Dendritic cell treated with granulocyte-macrophage colony-stimulating factor and Interleukin-4, amounts not matched to agents 40 ng/mL and 50 ng/mL, for 4 days (primary cell): ENCODE results near the gene CORT.
A peak's percentile ranks its signal among the peaks of the same experiment; 100 is the strongest.

Source experiments
- H3K27ac Mint-ChIP-seq: one replicate; pipeline ENCODE4 v1.8.0; 2022; ENCODE audit warnings: mild to moderate bottlenecking, mixed read lengths
- H3K27me3 Mint-ChIP-seq: one replicate; pipeline ENCODE4 v1.8.0; 2022; ENCODE audit warnings: mild to moderate bottlenecking, mixed read lengths
- H3K36me3 Mint-ChIP-seq: one replicate; pipeline ENCODE4 v1.8.0; 2022; ENCODE audit warnings: low read depth, mixed read lengths
- H3K4me1 Mint-ChIP-seq: one replicate; pipeline ENCODE4 v1.8.0; 2022; ENCODE audit warnings: low read depth, mixed read lengths
- H3K4me3 Mint-ChIP-seq: one replicate; pipeline ENCODE4 v1.8.0; 2022; ENCODE audit warnings: mild to moderate bottlenecking, moderate library complexity, mixed read lengths
- H3K9me3 Mint-ChIP-seq: one replicate; pipeline ENCODE4 v1.8.0; 2022; ENCODE audit warnings: mixed read lengths
- intact Hi-C: fragments of 100-400 bp; cut with micrococcal nuclease; formaldehyde crosslinking; loops from one replicate; pipeline ENCODE4 v1.15.0; 2022

CORT gene

GRCh38 chr1:10429868-10430215 is 20.0 kb upstream of the CORT start:
- intact Hi-C loops = loop anchor here (1.0 kb wide), 1 partner anchor 64 kb away; no protein-coding TSS in a partner anchor
- Mint-ChIP-seq H3K4me1 (peaks cover 44% of the 10 kb centered on the region), H3K9me3 (no peaks in the 10 kb centered on the region), H3K4me3 (peak overlapping the region; percentile 92), H3K27me3 (no peaks in the 10 kb centered on the region), H3K36me3 (peaks cover 14% of the 10 kb centered on the region), H3K27ac (peak overlapping the region; percentile 78)

- Mint-ChIP-seq H3K9me3 (no peaks in the 10 kb centered on the region), H3K4me1 (peaks cover 43% of the 10 kb centered on the region), H3K27ac (peak within 1 kb of the TSS; percentile 78), H3K4me3 (peak within 1 kb of the TSS; percentile 92), H3K27me3 (no peaks in the 10 kb centered on the region), H3K36me3 (peaks cover 13% of the 10 kb centered on the region)
- intact Hi-C loops = loop anchor here (1.0 kb wide), 1 partner anchor 64 kb away; no protein-coding TSS in a partner anchor
Observed at GRCh38 chr1:10430216-10431069, 19.4 kb upstream of the CORT start, which contains the start of gene CENPS. Gene CENPS (plus strand): TSS chr1:10430433. CDS start chr1:10430518, 85 bp downstream.

GRCh38 chr1:10431070-10431730 is 18.6 kb upstream of the CORT start:
- H3K27me3 Mint-ChIP-seq = no peaks in the 10 kb centered on the region
- H3K4me1 Mint-ChIP-seq = peaks cover 36% of the 10 kb centered on the region
- peak overlapping the region; percentile 92 for H3K4me3 Mint-ChIP-seq
- peaks cover 9% of the 10 kb centered on the region for H3K36me3 Mint-ChIP-seq
- H3K27ac Mint-ChIP-seq = peak overlapping the region; percentile 78
- H3K9me3 Mint-ChIP-seq = no peaks in the 10 kb centered on the region
- intact Hi-C loops = no loop called here

DNA sequence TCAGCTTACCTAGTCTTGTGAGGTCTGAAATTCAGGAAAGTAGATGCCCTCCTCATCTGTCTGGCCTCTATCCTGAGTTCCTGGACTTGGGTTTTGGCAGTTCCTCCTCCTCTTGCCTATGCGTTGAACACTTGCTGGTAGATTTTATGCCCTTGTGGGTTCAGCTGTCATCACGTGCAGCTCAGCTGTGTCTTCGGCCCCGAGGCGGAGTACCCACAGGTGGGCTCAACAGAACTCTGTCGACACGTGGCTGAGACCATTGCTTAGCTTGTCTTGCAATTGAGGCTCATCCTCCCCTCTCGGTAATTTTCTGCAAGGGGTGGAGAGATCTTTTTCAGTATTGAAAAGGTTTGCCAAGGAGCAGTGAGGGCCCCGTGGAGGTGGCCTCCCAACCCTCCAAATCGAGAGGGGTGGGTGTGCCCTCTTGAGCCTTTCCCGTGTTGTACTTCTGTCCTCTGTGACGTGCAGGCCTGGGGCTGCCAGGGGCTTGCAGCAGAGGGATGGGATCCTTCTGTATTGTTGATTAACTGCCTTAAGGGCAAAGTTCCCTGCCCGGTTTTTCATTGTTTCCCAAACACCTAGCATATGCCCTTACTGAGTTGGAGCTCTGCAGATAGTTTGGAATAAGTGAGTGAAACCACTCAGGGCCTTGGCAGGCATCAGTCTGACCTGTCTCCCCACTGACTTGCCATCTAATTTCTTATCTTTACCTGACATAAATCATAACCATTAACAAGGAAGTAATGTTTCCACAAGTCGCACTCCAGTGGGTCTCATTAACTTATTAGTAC is 16.7 kb upstream of the CORT start:
- no peak overlapping the region for H3K27ac Mint-ChIP-seq

GRCh38 chr1:10433790-10434189 is 16.0 kb upstream of the CORT start:
- H3K36me3 Mint-ChIP-seq = peaks cover 9% of the 10 kb centered on the region
- no peak overlapping the region for H3K27ac Mint-ChIP-seq
- intact Hi-C loops = no loop called here
- H3K27me3 Mint-ChIP-seq = no peaks in the 10 kb centered on the region
- H3K4me3 Mint-ChIP-seq = no peak overlapping the region
- H3K9me3 Mint-ChIP-seq = no peaks in the 10 kb centered on the region
- H3K4me1 Mint-ChIP-seq = peaks cover 20% of the 10 kb centered on the region

More for the DNA sequence above, 16.7 kb upstream of the CORT start:
- no peaks in the 10 kb centered on the region for H3K27me3 Mint-ChIP-seq
- no peak overlapping the region for H3K4me3 Mint-ChIP-seq
- H3K4me1 Mint-ChIP-seq = peaks cover 24% of the 10 kb centered on the region
- intact Hi-C loops = no loop called here
- no peaks in the 10 kb centered on the region for H3K9me3 Mint-ChIP-seq
- H3K36me3 Mint-ChIP-seq = peaks cover 9% of the 10 kb centered on the region

GRCh38 chr1:10434590-10434989 is 15.2 kb upstream of the CORT start:
- no peak overlapping the region for H3K4me3 Mint-ChIP-seq
- H3K36me3 Mint-ChIP-seq = peaks cover 9% of the 10 kb centered on the region
- intact Hi-C loops = no loop called here
- no peaks in the 10 kb centered on the region for H3K9me3 Mint-ChIP-seq
- no peaks in the 10 kb centered on the region for H3K27me3 Mint-ChIP-seq
- H3K27ac Mint-ChIP-seq = no peak overlapping the region
- H3K4me1 Mint-ChIP-seq = peaks cover 19% of the 10 kb centered on the region

GRCh38 chr1:10437052-10437451 is 12.8 kb upstream of the CORT start:
- H3K9me3 Mint-ChIP-seq = no peaks in the 10 kb centered on the region
- no peak overlapping the region for H3K27ac Mint-ChIP-seq
- H3K4me3 Mint-ChIP-seq = no peak overlapping the region
- no peaks in the 10 kb centered on the region for H3K36me3 Mint-ChIP-seq
- intact Hi-C loops = no loop called here
- H3K4me1 Mint-ChIP-seq = no peaks in the 10 kb centered on the region
- no peaks in the 10 kb centered on the region for H3K27me3 Mint-ChIP-seq

DNA sequence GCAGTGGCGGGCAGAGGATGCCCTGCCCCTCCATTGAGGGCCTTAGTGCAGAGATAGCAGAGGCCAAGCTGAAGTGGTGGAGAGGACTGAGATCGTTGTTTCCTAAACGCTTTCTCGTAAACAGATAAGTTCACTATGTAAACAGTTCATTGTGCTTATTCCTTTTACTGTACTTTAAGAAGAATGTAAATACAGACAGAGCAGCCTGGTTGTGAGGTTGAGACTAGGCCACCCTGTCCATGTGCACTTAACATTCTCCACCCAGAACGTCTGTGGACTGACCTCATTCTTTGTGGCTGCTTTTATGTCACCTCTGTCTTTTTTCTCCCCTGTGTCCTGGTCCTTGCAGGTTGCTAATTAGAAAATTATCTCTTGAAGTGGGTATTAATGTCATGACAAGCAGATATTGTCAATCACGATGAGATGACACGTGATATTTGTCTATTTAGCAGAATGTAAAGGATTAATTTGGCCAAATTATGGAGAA is 11.1 kb upstream of the CORT start:
- Mint-ChIP-seq H3K9me3 (no peaks in the 10 kb centered on the region), H3K4me1 (no peaks in the 10 kb centered on the region), H3K36me3 (no peaks in the 10 kb centered on the region), H3K27me3 (no peaks in the 10 kb centered on the region), H3K27ac (no peak overlapping the region), H3K4me3 (no peak overlapping the region)
- intact Hi-C loops = no loop called here

DNA sequence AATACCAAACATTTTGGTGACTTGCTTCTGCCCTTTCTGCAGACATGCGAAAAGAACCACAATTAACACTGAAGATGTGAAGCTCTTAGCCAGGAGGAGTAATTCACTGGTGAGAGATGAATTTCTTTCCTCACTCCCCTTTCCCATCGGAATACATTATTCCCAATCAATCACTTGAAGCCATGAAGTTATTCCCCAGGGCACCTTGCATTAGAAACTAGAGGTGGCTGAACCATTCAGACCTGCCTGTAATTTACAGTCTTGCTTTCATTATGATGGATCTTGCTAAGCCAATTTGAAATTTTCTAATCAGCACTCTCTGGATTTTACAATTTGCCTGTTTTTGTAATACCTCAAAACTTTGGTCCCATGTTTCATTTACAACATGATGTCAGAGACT is 9.5 kb upstream of the CORT start:
- no peaks in the 10 kb centered on the region for H3K4me1 Mint-ChIP-seq

GRCh38 chr1:10440794-10441193 is 9.0 kb upstream of the CORT start:
- Mint-ChIP-seq H3K9me3 (no peaks in the 10 kb centered on the region), H3K4me3 (no peak overlapping the region), H3K4me1 (no peaks in the 10 kb centered on the region), H3K27ac (no peak overlapping the region), H3K27me3 (no peaks in the 10 kb centered on the region), H3K36me3 (no peaks in the 10 kb centered on the region)
- intact Hi-C loops = no loop called here

More for the DNA sequence above, 9.5 kb upstream of the CORT start:
- Mint-ChIP-seq H3K36me3 (no peaks in the 10 kb centered on the region), H3K27ac (no peak overlapping the region), H3K27me3 (no peaks in the 10 kb centered on the region), H3K4me3 (no peak overlapping the region), H3K9me3 (no peaks in the 10 kb centered on the region)
- intact Hi-C loops = no loop called here

- Mint-ChIP-seq H3K27ac (no peak overlapping the region), H3K4me3 (no peak overlapping the region), H3K36me3 (no peaks in the 10 kb centered on the region), H3K27me3 (no peaks in the 10 kb centered on the region), H3K4me1 (no peaks in the 10 kb centered on the region), H3K9me3 (no peaks in the 10 kb centered on the region)
- intact Hi-C loops = no loop called here
Observed at GRCh38 chr1:10444248-10444647, 5.6 kb upstream of the CORT start.

- Mint-ChIP-seq H3K9me3 (no peaks in the 10 kb centered on the region), H3K4me1 (no peaks in the 10 kb centered on the region), H3K36me3 (no peaks in the 10 kb centered on the region), H3K27ac (no peak overlapping the region), H3K27me3 (no peaks in the 10 kb centered on the region), H3K4me3 (no peak overlapping the region)
- intact Hi-C loops = no loop called here
Observed at GRCh38 chr1:10444795-10445397, 4.9 kb upstream of the CORT start.

GRCh38 chr1:10446790-10447422 is 2.9 kb upstream of the CORT start:
- Mint-ChIP-seq H3K27ac (no peak overlapping the region), H3K27me3 (peaks cover 12% of the 10 kb centered on the region), H3K36me3 (no peaks in the 10 kb centered on the region), H3K4me3 (no peak overlapping the region), H3K4me1 (no peaks in the 10 kb centered on the region), H3K9me3 (no peaks in the 10 kb centered on the region)
- intact Hi-C loops = no loop called here
